ENCODE results near the gene CTNNA2.
A peak's percentile ranks its signal among the peaks of the same experiment; 100 is the strongest.

GRCh38 chr2:80490964-80491363, 978.1 kb downstream of the CTNNA2 start:
- TF ChIP-seq, protein P1, sequence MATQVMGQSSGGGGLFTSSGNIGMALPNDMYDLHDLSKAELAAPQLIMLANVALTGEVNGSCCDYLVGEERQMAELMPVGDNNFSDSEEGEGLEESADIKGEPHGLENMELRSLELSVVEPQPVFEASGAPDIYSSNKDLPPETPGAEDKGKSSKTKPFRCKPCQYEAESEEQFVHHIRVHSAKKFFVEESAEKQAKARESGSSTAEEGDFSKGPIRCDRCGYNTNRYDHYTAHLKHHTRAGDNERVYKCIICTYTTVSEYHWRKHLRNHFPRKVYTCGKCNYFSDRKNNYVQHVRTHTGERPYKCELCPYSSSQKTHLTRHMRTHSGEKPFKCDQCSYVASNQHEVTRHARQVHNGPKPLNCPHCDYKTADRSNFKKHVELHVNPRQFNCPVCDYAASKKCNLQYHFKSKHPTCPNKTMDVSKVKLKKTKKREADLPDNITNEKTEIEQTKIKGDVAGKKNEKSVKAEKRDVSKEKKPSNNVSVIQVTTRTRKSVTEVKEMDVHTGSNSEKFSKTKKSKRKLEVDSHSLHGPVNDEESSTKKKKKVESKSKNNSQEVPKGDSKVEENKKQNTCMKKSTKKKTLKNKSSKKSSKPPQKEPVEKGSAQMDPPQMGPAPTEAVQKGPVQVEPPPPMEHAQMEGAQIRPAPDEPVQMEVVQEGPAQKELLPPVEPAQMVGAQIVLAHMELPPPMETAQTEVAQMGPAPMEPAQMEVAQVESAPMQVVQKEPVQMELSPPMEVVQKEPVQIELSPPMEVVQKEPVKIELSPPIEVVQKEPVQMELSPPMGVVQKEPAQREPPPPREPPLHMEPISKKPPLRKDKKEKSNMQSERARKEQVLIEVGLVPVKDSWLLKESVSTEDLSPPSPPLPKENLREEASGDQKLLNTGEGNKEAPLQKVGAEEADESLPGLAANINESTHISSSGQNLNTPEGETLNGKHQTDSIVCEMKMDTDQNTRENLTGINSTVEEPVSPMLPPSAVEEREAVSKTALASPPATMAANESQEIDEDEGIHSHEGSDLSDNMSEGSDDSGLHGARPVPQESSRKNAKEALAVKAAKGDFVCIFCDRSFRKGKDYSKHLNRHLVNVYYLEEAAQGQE (IDR thresholded peaks at IDR 0.05; ENCODE audit: low read depth, low read length), result no peak
- no peak for TF ChIP-seq POLR2AphosphoS5 (IDR thresholded peaks at IDR 0.05; ENCODE audit: low read depth, low read length)
- TF ChIP-seq RAD21 (IDR thresholded peaks at IDR 0.05; ENCODE audit: low read length), result no peak
- TF ChIP-seq, protein P2, sequence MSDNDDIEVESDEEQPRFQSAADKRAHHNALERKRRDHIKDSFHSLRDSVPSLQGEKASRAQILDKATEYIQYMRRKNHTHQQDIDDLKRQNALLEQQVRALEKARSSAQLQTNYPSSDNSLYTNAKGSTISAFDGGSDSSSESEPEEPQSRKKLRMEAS (IDR thresholded peaks at IDR 0.05; ENCODE audit: low read depth), result no peak
- no peak for TF ChIP-seq ELF1 (IDR thresholded peaks at IDR 0.05)
- TF ChIP-seq EP300 (IDR thresholded peaks at IDR 0.05; ENCODE audit: borderline replicate concordance in 1 of 2, low read depth in 1 of 2, low read length in 1 of 2), result 0 out of 4 replicates have a peak, but pooled peaks of 1 of the 2 experiments have one; percentile 12
- TF ChIP-seq FOXM1 (IDR thresholded peaks at IDR 0.05; ENCODE audit: low read depth), result no peak
- TF ChIP-seq, protein P3, sequence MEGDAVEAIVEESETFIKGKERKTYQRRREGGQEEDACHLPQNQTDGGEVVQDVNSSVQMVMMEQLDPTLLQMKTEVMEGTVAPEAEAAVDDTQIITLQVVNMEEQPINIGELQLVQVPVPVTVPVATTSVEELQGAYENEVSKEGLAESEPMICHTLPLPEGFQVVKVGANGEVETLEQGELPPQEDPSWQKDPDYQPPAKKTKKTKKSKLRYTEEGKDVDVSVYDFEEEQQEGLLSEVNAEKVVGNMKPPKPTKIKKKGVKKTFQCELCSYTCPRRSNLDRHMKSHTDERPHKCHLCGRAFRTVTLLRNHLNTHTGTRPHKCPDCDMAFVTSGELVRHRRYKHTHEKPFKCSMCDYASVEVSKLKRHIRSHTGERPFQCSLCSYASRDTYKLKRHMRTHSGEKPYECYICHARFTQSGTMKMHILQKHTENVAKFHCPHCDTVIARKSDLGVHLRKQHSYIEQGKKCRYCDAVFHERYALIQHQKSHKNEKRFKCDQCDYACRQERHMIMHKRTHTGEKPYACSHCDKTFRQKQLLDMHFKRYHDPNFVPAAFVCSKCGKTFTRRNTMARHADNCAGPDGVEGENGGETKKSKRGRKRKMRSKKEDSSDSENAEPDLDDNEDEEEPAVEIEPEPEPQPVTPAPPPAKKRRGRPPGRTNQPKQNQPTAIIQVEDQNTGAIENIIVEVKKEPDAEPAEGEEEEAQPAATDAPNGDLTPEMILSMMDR (IDR thresholded peaks at IDR 0.05), result no peak

Measured in SK-N-SH (cell line).